Measurements from ENCODE around the gene CASQ2.

CASQ2 gene

DNA sequence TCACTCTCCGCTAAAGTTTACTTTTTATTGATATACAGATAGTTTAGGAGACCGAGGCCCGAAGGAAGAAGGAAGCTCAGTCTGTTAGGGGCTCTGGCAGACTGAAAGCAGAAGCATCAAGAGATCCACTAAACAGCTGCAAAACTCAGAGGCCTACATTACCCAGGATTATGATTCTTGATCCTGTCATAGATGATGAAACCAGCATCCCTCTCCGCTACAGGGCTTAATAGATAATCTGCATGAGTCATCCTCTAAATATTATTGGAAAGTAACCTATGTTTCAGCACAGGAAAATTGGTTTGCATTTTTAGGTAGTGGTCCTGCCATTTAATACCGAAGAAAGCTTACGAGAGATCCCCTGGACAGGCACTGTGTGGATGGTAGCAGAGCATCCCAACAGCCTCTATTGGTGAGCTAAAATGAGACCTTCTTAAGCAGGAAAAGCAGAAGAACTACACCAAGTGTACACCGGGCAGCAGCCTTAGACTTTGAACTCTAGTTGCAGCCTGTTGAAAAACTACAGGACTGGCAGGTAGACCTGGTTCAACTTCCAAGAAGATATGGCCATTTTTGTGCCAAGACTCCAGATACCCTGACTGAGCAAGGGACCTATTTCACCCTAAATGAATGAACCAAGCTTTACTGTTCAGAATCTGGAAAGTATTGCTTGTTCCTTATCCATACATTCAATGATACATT is 6.8 kb downstream of the CASQ2 start:
- Histone ChIP-seq H3K79me2 (ENCODE audit: control insufficient read depth, low read length) (no peaks in the 10 kb centered on the region), H3K4me1 (ENCODE audit: control insufficient read depth, low read length) (no peaks in the 10 kb centered on the region), H3F3A (ENCODE audit: control insufficient read depth, insufficient read depth) (no peaks in the 10 kb centered on the region), H3K9me2 (replicated peaks; ENCODE audit: control insufficient read depth, low read length) (no peaks in the 10 kb centered on the region), H3K27ac (ENCODE audit: low read depth, low read length) (no peak overlapping the region), H4K20me1 (ENCODE audit: control insufficient read depth, insufficient read depth, low read depth, low read length) (no peaks in the 10 kb centered on the region), H3K27me3 (ENCODE audit: control insufficient read depth, low read length) (no peaks in the 10 kb centered on the region), H3K4me3 (ENCODE audit: low read length) (no peak overlapping the region), H3K9me3 (ENCODE audit: control insufficient read depth, insufficient read depth, low read length) (no peaks in the 10 kb centered on the region), H3K4me2 (ENCODE audit: low read length) (no peak overlapping the region), H3K36me3 (ENCODE audit: control insufficient read depth, low read length) (no peaks in the 10 kb centered on the region)
- TF ChIP-seq EZH2phosphoT487 (IDR thresholded peaks at IDR 0.05; ENCODE audit: borderline replicate concordance, low read length), result no peak
- TF ChIP-seq, protein P1, sequence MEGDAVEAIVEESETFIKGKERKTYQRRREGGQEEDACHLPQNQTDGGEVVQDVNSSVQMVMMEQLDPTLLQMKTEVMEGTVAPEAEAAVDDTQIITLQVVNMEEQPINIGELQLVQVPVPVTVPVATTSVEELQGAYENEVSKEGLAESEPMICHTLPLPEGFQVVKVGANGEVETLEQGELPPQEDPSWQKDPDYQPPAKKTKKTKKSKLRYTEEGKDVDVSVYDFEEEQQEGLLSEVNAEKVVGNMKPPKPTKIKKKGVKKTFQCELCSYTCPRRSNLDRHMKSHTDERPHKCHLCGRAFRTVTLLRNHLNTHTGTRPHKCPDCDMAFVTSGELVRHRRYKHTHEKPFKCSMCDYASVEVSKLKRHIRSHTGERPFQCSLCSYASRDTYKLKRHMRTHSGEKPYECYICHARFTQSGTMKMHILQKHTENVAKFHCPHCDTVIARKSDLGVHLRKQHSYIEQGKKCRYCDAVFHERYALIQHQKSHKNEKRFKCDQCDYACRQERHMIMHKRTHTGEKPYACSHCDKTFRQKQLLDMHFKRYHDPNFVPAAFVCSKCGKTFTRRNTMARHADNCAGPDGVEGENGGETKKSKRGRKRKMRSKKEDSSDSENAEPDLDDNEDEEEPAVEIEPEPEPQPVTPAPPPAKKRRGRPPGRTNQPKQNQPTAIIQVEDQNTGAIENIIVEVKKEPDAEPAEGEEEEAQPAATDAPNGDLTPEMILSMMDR (IDR thresholded peaks at IDR 0.05; ENCODE audit: low read depth, low read length, poor library complexity, severe bottlenecking), result no peak

DNA sequence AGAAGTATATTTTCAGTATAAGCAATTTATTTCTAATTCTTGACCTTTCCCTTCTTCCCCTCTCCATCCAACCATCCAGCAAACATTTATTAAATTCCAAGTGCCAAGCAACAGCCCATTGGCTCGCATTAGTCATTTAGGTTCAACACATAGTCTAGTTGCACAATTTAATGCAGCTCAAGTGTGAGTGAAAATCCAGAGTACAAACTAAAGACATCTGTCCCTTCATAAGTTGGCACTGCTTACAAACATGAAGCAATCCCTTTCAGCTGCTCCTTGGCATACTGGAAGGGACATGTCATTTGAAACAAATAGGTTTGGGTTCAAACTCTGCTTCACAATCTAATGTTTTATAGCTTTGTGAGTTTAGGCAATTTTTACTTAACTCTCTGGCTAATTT is 10.7 kb downstream of the CASQ2 start:
- H3K27me3 ChIP-seq (ENCODE audit: control insufficient read depth, low read length), result no peaks in the 10 kb centered on the region
- H3K27ac ChIP-seq (ENCODE audit: low read depth, low read length), result no peak overlapping the region
- no peaks in the 10 kb centered on the region for H3F3A ChIP-seq (ENCODE audit: control insufficient read depth, insufficient read depth)
- H3K4me1 ChIP-seq (ENCODE audit: control insufficient read depth, low read length), result no peaks in the 10 kb centered on the region
- TF ChIP-seq EZH2phosphoT487 (IDR thresholded peaks at IDR 0.05; ENCODE audit: borderline replicate concordance, low read length), result no peak
- TF ChIP-seq, protein P1 (IDR thresholded peaks at IDR 0.05; ENCODE audit: low read depth, low read length, poor library complexity, severe bottlenecking), result no peak
- no peaks in the 10 kb centered on the region for H3K9me2 ChIP-seq (replicated peaks; ENCODE audit: control insufficient read depth, low read length)
- no peaks in the 10 kb centered on the region for H4K20me1 ChIP-seq (ENCODE audit: control insufficient read depth, insufficient read depth, low read depth, low read length)
- no peaks in the 10 kb centered on the region for H3K36me3 ChIP-seq (ENCODE audit: control insufficient read depth, low read length)
- H3K79me2 ChIP-seq (ENCODE audit: control insufficient read depth, low read length), result no peaks in the 10 kb centered on the region
- H3K9me3 ChIP-seq (ENCODE audit: control insufficient read depth, insufficient read depth, low read length), result no peaks in the 10 kb centered on the region
- no peak overlapping the region for H3K4me2 ChIP-seq (ENCODE audit: low read length)
- H3K4me3 ChIP-seq (ENCODE audit: low read length), result no peak overlapping the region

DNA sequence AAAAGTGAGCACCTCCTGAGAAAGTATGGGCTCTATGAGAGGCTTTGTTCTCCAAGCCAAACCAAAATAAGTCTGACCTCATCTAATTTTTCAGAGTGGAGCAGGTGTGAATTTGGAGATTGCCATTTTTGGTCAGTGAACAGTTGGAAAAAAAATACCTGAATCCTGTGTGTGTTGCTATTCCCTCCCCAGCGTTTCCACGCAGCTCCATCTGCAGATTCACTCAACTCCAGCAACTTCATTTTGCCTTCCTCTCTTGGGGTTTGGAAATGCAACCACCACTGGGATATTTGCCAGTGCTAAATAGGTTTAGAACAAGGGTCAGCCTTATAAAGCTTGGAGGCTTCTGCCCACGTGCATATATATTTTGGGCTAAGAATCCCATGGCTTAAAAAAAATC is 11.2 kb downstream of the CASQ2 start:
- Histone ChIP-seq H3F3A (ENCODE audit: control insufficient read depth, insufficient read depth) (no peaks in the 10 kb centered on the region), H3K4me2 (ENCODE audit: low read length) (no peak overlapping the region), H3K9me2 (replicated peaks; ENCODE audit: control insufficient read depth, low read length) (no peaks in the 10 kb centered on the region), H3K79me2 (ENCODE audit: control insufficient read depth, low read length) (no peaks in the 10 kb centered on the region), H4K20me1 (ENCODE audit: control insufficient read depth, insufficient read depth, low read depth, low read length) (no peaks in the 10 kb centered on the region), H3K4me1 (ENCODE audit: control insufficient read depth, low read length) (no peaks in the 10 kb centered on the region), H3K36me3 (ENCODE audit: control insufficient read depth, low read length) (no peaks in the 10 kb centered on the region), H3K4me3 (ENCODE audit: low read length) (no peak overlapping the region), H3K27ac (ENCODE audit: low read depth, low read length) (no peak overlapping the region), H3K27me3 (ENCODE audit: control insufficient read depth, low read length) (no peaks in the 10 kb centered on the region), H3K9me3 (ENCODE audit: control insufficient read depth, insufficient read depth, low read length) (no peaks in the 10 kb centered on the region)
- TF ChIP-seq, protein P1 (IDR thresholded peaks at IDR 0.05; ENCODE audit: low read depth, low read length, poor library complexity, severe bottlenecking), result no peak
- no peak for TF ChIP-seq EZH2phosphoT487 (IDR thresholded peaks at IDR 0.05; ENCODE audit: borderline replicate concordance, low read length)

Data from DOHH2 (cell line).